Pancreas (tissue), 10 donors: ENCODE data around the gene NEK6. TPM values are rescaled to one million over a fixed set of nuclear protein-coding genes. Genes with fewer than 3 reads are reported as not detected.

Experiments used
- ATAC-seq, 4 donors: fragments of 200-7000 bp; cut with Tn5 transposase; one replicate each; pipeline versions ENCODE4 v1.8.0 to v1.9.1; 2020; ENCODE audit warnings: mild to moderate bottlenecking in 4 of 4, moderate library complexity in 4 of 4
- DNase-seq, 6 donors: peaks; one replicate each; pipeline ENCODE4 v3.0.0-alpha.2; 2020
- FAIRE-seq: peaks from 2 replicates; lab custom pipeline; 2012; peaks lifted over from hg19 to GRCh38; lab: Jason Lieb, UNC
- H3K27ac ChIP-seq, 4 donors: fragments of 200-600 bp; sonication (generic); 1 replicate in 3 of 4; 2 replicates in 1 of 4; pipeline versions ENCODE4 v1.5.0 to v1.8.0; 2020
- H3K27me3 ChIP-seq, 4 donors: fragments of 200-600 bp; one replicate each; pipeline ENCODE4 v1.8.0; 2021
- H3K36me3 ChIP-seq, 3 donors: fragments of 200-600 bp; sonication (generic) in 1 of 3; one replicate each; pipeline versions ENCODE4 v1.5.0 to v1.8.0; 2020 to 2021
- H3K4me1 ChIP-seq, 3 donors: fragments of 200-600 bp; one replicate each; pipeline ENCODE4 v1.8.0; 2021
- H3K4me3 ChIP-seq, 4 donors: fragments of 200-600 bp; sonication (generic) in 2 of 4; one replicate each; pipeline versions ENCODE4 v1.5.0 to v1.8.0; 2020 to 2021
- H3K9me3 ChIP-seq, 4 donors: fragments of 200-600 bp; one replicate each; pipeline ENCODE4 v1.8.0; 2021
- WGBS, 2 donors: extraction: QIAGEN DNeasy Blood & Tissue Kit; methylation state at CpG; one replicate each; pipeline ENCODE4 v1.1.7; 2013; 5-methylcytosine and 5-hydroxymethylcytosine counted together
- intact Hi-C, 3 donors: fragments of 100-400 bp; cut with DNase I; formaldehyde crosslinking; loops; one replicate each; pipeline versions ENCODE4 v1.11.1 to v1.14.2; 2022
- polyA plus RNA-seq, 2 donors: library from polyadenylated mRNA; stranded (reverse); fragments of 200-250 nt; gene quantifications; one replicate each; pipeline ENCODE4 v1.2.3, GENCODE V29; 2013
- total RNA-seq, 6 donors: library from RNA; stranded (reverse); fragmentation: NEBNext Ultra II Directional in 4 of 6; extraction: Animal tissue kit (Norgen Biotek cat#: 25700) in 4 of 6; gene quantifications; one replicate each; pipeline versions ENCODE4 v1.2.1 to v1.2.4, GENCODE V29; 2021 to 2023
- TF ChIP-seq, protein P1 (sequence below), 4 donors: fragments of 200-600 bp; sonication (generic) in 3 of 4; IDR thresholded peaks; one replicate each; pipeline versions ENCODE4 v1.5.0 to v1.8.0; 2021; ENCODE audit warnings: antibody characterized with exemption in 4 of 4
- donor health status: healthy with polysubstance abuse.
- donor health status: DM: no; HTN: no; CAD: no; lungs with moderate emphysema.
- donor health status: DM: no; HTN: no; CAD: no.
- donor health status: control.
- donor health status: control.
- donor health status: Bipolar disorder and iron deficiency.
- donor health status: DM: yes; HTN: yes; CAD: no.
- donor health status: DM: no; HTN: no; CAD: no.
- donor health status: DM: no; HTN: no; CAD: no.
- donor health status: DM: yes; HTN: yes; CAD: no.

NEK6 gene
- total and polyA plus RNA-seq, 8 donors: 7.8 to 67.0 (median 29.7) TPM

DNA sequence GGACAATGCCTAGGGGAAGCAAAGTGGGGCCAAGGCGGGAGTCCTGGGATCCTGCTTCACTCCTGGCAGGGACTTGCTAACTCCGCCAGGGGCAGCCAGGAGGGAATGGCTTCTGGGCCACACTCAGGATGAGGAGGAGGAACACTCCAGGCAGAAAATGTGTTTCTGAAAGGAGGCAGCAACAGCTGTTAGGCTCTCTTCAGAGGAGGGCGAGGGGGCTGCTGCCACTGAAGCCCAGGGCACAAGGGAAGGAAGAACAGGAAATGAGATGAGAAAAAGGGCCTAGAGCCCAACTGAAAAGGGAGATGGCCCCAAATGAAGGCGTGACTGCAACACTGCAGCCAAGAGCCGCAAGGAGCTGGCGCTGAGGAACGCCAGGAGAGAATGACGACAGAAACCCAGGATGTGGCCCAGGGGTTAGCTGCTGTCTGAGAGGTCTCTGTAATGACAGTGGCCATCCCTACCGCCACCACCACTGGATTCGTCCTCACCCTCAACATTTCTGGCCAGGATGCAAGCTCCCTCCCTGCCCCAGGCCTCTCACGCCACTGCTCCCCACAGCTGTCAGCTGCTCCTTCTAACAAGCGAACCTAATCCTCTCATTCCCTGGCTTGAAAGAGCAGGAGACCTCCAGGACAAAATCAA, 141.7 kb downstream of the NEK6 start:
- DNase-seq (no peak), FAIRE-seq (no peak), ATAC-seq (peak in 2 of 4 donors; percentile 45 to 53)
- no peaks in the 10 kb centered on the region for H3K9me3 ChIP-seq
- intact Hi-C loops: no loop called here
- peaks cover 4 to 20% (median 9%) of the 10 kb centered on the region in 3 donors for H3K36me3 ChIP-seq
- no peaks in the 10 kb centered on the region for H3K4me1 ChIP-seq
- TF ChIP-seq, protein P1, sequence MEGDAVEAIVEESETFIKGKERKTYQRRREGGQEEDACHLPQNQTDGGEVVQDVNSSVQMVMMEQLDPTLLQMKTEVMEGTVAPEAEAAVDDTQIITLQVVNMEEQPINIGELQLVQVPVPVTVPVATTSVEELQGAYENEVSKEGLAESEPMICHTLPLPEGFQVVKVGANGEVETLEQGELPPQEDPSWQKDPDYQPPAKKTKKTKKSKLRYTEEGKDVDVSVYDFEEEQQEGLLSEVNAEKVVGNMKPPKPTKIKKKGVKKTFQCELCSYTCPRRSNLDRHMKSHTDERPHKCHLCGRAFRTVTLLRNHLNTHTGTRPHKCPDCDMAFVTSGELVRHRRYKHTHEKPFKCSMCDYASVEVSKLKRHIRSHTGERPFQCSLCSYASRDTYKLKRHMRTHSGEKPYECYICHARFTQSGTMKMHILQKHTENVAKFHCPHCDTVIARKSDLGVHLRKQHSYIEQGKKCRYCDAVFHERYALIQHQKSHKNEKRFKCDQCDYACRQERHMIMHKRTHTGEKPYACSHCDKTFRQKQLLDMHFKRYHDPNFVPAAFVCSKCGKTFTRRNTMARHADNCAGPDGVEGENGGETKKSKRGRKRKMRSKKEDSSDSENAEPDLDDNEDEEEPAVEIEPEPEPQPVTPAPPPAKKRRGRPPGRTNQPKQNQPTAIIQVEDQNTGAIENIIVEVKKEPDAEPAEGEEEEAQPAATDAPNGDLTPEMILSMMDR (IDR thresholded peaks at IDR 0.05): no peak
- H3K4me3 ChIP-seq: no peak overlapping the region
- no peak overlapping the region for H3K27ac ChIP-seq
- 83 to 92% methylated on average over 12 of the region's 12 CpGs for WGBS, 2 donors
- no peaks in the 10 kb centered on the region for H3K27me3 ChIP-seq

DNA sequence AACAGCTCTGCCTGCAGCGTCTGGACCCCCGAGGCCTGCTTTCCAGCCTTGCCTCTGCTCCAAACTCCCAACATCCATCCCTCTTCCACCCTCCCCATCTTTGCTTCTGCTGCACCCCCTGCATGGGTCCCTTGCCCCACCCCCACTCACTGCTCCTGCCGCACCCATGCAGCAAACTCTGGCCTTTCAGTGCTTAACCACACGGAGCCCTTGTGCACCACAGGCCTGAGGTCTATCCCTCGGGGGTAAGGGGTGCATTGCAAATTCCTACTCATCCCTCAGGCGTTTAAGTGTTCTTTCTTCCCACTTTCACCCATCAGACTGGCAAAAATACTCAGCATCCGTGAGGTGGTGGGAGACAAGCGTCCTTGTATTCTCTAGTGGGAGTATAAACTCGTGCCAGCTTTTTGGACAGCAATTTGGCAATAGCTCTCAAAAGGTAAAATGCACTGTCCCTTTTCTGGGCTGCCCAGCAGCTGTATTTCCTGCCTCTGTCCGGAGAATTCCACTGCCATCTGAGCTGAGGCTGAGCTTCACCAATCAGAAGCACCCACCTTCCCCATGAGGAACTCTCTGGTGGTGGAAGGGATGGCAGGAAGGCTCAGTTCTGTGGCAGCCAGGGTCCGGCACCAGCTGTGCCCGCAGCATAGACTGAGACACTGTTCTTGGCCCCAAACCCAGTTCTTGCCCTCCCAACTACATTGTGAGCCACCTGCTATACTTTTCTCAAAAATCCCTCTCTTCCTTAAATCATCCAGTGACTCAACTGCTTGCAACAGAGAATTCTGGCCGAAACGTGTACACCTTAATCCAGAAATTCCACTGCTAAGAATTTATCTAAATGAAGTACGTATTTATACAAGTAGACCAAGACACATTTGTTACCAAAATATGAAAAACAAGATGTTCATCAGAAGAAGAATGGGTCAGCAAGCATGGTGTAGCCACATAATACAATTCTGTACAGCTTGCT, 142.5 kb downstream of the NEK6 start:
- TF ChIP-seq, protein P1 (IDR thresholded peaks at IDR 0.05): no peak
- intact Hi-C loops: no loop called here
- H3K4me3 ChIP-seq: no peak overlapping the region
- H3K9me3 ChIP-seq: no peaks in the 10 kb centered on the region
- H3K27ac ChIP-seq: no peak overlapping the region
- no peaks in the 10 kb centered on the region for H3K27me3 ChIP-seq
- H3K36me3 ChIP-seq: peaks cover 7 to 29% (median 9%) of the 10 kb centered on the region in 3 donors
- FAIRE-seq (no peak), DNase-seq (no peak), ATAC-seq (no peak)
- H3K4me1 ChIP-seq: no peaks in the 10 kb centered on the region
- 62 to 71% methylated on average over 15 of the region's 15 CpGs for WGBS, 2 donors

Other genes with a start within 250 kb of the NEK6 start
- gene LHX2, start 246.2 kb upstream of the NEK6 start, total RNA-seq: not detected
- not detected for gene LHX2, start 246.2 kb upstream of the NEK6 start, polyA plus RNA-seq
- 10 to 100 TPM; 39.0 to 73.6 (median 61.3) TPM for gene PSMB7, start 157.5 kb downstream of the NEK6 start, total RNA-seq
- 10 to 100 TPM; 86.8 to 99.9 TPM for gene PSMB7, start 157.5 kb downstream of the NEK6 start, polyA plus RNA-seq
- gene ADGRD2, start 192.5 kb downstream of the NEK6 start, total RNA-seq: not detected
- under 1 TPM in 1 of 2 donors, not detected in 1; 0.23 TPM for gene ADGRD2, start 192.5 kb downstream of the NEK6 start, polyA plus RNA-seq
- under 1 TPM in 1 of 6 donors, not detected in 5; 0.28 TPM for gene NR5A1, start 249.4 kb downstream of the NEK6 start, total RNA-seq
- gene NR5A1, start 249.4 kb downstream of the NEK6 start, polyA plus RNA-seq: under 1 TPM in 1 of 2 donors, not detected in 1; 0.05 TPM